GM18499 (cell line): ENCODE measurements around the gene DDOST.

Experiments
- ATAC-seq: cut with Tn5 transposase; IDR thresholded peaks from one replicate; pipeline ENCODE4 v1.9.1; 2021; ENCODE audit warnings: moderate number of reproducible peaks; ENCODE audit not compliant: insufficient read depth, unreplicated experiment

DDOST gene

DNA sequence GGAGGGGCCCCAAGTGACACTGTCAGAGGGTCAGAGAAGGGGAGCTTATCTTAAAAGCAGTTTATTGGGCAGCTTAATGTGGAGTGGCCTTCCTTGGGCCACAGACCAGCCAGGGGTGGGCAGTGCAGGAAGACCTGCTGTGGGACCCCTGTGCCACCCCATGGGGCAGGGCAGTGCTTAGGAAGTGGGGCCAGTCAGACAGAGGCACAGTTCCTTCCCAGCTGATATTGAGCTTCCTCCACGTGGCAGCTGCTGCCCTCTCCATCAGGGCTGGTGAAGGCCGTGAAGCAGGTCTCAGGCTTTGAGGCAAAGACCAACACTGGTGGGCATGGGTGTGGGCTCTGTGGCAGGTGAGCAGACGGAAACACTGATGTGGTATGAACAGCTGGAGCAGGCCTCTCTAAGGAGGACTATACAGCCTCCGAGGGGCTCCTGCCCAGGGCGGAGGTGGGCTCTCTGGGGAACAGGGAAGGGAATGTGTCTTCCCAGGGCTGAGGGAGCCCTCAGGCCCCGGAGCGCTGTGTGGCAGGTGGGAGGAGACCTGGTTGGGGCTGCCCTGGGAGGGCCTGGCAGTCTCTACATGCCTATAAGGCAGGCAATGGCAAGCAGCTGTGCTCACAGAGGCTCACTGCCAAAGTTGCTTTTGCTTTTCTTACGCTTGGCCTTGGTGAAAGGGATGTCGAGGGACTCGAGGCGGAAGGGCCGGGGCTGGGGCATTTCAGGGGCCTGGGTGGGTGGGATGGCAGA lies 3.0 kb upstream of the DDOST start:
- no peak for ATAC-seq

DNA sequence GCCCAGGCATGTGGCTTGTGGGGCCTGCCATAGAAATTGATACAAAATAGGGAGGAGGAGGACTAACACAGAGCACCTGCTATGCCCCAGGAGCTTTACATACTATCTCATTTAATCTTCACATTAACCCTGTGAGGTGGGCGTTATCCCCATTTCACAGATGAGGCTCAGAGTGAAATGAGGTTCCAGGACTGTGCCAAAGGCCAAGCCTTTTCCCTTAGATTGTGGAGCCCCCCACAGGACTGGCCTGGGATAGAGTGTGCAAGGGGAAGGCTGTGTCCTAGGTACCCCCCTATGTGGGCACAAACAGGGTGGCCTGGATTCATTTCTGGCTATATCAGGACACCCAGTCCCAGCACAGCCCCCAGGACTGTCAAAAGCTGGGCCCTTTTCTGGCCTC lies 2.2 kb upstream of the DDOST start:
- no peak for ATAC-seq

DNA sequence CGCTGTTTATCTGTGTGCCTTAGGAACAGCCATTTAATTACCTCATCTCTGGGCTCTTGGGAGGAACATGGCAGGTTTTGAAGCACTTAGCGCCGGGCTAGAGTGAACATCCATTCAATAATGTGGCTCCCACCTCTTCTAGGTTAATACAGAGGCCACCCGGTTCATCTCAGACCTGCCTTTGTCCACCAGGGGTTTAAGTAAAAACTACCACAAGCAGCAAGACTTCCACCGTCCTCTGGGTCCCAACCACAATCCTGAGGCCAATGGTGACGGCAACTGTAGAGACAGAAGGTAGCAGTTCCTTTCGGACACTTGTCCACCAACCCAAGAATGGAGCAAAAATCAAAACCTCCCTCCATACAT lies 924 bp upstream of the DDOST start:
- ATAC-seq: no peak

DNA sequence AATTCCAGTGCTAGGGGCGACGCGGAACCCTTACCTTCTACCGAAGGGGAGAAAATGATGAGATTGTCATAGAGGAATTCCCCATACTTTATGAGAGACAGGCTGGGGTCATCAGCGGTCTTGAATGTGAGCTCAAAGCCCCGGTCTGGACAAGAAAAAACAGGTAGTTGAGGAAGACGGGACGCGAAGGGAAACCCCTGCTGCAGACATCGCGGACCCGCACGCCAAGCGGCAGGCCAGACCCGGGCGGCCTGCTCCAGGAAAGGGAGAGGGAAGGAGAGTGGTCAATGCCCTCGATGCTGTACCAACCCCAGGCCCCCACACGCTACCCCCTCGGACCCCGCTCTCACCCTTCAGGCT lies 342 bp downstream of the DDOST start:
- ATAC-seq: no peak

DNA sequence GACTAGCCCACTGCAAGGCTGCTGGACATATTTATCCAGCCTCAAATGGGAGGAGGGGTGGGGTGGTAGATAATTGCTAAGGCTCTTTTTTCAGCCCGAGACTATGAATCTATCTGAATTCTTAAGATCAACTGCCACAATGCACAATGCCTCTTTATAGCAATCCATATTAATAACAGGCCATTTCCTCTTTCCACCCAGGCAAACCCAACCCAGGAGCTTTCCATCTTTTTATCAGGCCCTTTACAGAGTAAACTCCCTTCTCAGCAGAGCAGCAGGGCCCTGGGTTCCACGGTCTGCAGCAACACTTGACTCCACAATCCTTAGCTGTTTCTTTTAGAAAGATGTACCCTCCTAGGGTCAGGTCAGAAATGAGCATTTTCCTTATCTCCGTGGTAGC lies 806 bp downstream of the DDOST start:
- no peak for ATAC-seq

DNA sequence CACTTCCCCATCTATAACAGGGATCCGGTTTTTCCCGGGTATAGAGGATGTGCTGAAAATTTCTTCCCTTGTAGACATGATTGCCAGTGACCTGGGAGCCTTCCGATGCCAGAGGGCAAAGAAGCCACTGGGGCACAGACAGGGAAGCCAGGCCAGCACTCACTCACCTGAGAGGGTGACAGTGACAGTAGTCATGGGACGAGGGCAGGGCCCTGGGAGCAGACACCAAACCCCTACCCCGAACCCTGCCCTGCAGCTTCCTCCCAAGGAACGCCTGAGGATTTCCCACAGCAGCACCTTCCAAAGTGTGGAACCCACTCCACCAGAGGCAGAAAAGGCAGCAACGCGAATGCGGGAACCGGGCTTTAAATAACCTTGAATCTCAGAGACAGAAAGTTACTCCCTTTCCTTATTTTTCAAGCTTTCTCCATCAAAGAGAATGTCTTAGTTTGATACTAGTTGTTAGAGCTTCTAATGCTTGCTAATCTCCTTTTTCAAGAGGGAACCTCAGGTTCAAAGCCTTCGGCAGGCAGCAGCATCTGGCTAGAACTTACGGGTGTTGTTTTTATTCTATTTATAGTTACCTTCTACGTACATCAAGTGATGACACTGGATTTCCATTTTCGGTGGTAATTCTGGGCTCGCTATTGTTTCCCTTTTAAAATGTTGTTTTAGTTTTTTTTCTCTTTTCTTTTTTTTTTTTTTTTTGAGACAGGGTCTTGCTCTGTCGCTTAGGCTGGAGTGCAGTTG lies 2.8 kb downstream of the DDOST start:
- no peak for ATAC-seq

DNA sequence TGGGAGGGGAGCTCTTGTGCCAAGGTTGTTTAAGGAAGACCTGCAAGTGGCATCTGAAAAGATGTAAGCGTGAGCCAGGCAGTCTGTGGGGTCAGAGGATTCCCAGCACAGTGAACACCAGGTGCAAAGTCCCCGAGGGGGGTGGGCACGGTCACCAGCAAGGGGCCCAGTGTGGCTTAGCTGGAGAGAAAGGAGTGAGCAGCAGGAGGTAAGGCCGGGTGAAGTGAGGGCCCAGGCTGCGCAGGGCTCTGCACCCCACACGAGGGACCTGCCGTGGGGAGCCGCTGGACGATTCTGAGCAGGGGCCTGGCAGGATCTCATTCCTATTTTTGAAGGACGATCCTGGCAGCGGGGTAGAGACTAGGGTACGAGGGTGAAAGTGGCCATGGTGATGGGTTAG lies 4.1 kb downstream of the DDOST start:
- no peak for ATAC-seq

DNA sequence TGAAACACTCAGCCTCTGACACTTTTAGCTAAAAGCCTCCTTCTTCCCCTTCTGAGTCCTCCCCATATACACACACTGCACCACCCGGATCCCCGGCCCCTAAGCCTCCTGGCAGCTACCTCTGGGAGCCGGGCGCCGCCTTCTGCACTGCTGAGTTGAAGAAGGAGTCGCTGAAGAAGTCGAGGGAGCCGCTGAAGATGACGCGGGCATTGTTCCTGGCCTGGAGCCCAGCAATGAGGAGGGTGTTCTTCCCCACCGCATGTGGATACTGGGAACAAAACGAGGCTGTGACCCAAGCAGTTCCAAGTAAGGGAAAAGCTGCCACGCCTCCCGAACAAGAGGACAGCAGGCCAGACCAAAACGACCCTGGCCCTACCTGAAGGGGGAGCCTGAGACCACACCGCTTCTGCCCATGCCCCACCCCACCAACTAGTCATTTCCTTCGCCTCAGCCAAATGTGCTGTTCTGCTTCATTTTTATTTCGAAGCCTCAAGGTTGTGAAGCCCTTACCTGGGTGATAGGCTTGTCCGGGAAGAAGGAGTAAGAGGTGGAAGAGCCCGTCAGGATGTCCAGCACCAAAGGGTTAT lies 7.0 kb downstream of the DDOST start:
- ATAC-seq: no peak

DNA sequence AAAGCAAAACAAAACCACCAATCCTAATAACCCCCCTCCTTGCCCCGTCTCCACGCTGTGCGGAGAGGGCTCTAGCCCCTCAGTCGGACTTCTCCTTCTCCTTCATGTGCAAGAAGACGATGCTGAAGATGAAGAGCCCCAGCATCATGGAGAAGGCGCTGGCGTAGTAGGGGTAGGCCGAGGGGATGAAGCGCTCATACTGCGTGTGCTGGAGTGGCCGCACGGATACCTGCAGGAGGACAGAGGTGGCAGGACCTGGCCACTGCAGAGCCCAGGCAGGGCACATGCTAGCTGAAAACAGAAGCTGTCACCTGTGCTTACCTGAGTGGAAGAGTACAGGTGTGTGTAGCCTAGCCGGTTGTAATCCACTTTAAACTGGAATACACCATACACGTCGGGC lies 8.9 kb downstream of the DDOST start:
- no peak for ATAC-seq

DNA sequence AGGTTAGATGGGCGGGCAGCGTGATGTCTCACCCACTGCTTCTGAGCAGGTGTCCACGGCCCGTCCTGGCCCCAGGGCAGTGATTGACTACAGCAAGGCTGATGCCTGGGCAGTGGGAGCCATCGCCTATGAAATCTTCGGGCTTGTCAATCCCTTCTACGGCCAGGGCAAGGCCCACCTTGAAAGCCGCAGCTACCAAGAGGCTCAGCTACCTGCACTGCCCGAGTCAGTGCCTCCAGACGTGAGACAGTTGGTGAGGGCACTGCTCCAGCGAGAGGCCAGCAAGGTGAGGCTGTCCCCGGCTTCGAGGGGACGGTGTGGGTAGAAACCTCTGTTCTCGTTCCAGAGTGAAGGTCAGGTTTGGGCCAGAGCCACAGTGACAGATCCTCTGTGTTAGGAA lies 12.2 kb downstream of the DDOST start:
- ATAC-seq: no peak

DNA sequence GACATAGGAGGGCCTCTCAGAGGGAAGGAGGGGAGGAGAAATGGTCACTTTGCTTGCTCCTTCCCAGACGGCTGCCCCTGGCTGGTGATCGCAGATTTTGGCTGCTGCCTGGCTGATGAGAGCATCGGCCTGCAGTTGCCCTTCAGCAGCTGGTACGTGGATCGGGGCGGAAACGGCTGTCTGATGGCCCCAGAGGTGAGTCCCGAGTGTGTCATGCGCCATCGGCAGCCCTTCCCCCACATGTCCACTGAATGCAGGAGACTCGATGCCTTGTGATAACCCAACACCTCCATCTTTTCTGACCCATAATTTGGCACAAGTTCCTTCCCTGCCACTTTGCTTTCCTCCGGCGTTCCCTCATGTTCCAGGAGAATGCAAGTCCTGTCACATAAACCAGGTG lies 12.7 kb downstream of the DDOST start:
- no peak for ATAC-seq

DNA sequence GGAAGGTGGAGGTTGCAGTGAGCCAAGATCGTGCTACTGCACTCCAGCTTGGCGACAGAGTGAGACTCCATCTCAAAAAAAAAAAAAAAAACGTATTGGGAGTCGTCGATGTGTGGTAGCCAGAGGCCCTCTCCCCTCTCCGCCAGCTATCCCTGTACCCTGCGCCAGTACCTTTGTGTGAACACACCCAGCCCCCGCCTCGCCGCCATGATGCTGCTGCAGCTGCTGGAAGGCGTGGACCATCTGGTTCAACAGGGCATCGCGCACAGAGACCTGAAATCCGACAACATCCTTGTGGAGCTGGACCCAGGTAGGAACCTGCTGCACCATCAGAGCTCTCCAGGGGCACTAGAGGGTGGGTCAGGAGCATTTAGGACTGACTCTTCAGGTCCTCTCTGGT lies 15.8 kb downstream of the DDOST start:
- no peak for ATAC-seq

DNA sequence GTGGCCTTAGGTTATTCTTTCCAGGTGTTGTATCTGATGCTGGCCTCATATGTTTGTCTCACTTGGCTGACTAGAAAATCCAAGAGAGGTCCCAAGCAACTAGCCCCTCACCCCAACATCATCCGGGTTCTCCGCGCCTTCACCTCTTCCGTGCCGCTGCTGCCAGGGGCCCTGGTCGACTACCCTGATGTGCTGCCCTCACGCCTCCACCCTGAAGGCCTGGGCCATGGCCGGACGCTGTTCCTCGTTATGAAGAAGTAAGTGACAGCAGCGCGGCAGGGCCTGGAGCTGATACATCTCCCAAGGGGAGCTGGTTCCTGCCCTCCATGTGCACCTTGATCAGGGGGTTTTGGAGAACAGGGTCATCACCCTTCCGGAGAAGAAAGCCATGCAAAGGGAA lies 16.8 kb downstream of the DDOST start:
- no peak for ATAC-seq

DNA sequence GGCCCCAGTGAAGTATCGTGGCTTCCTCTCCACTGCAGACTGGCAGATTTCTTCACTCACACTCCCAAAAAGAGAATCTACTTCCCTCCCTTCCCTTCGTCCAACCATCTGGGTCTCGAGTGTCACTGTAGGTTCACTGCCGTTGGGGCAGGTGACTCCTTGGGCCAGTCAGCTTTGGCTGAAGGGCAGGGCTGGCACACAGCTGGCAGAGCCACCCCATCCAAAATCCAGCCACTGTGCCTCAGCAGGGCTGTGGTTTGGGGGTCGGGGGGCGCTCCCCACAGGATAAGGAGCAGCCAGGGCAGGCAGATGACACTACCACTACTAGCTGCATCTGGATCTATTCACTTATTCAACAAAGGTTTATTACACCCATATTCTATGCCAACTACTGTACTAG lies 18.1 kb downstream of the DDOST start:
- no peak for ATAC-seq

DNA sequence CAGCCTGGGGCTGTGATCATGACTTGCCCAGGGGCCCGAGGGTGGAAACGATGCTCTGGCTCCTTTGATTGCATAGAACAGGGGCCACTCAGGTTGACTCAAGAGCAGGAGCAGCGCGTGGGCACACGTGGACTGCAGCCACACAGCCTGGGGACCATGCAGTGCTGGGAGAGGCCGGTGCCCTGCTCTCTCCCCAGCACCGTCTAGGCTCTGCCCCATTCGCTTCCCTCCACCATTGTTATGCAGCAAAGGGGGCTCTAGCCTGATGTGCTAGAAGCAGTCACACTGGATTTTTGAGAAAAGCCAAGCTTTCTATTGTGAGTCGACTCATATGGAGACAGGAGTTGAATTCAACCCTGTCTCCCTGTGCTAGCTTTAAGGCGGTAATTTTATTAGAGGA lies 19.2 kb downstream of the DDOST start:
- no peak for ATAC-seq

DNA sequence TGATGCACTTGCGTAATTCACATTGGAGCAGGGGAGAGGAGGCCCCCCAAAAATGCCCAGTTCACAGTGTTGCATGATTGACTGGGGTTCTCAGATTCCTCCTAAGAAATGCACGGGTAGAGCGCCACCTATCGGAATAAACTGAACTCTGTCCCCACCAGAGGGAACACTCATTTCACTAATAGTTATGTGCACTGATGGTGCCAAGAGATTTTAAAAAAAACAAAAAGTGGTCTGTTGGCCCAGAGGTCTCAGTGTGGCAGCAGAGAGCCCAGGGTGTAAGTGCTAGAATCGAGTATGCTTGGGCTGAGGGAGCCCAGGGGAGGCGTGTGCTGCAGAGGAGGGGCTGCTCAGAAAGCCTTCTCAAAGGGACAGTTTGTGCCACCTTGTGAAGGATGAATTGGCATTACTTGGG lies 21.0 kb downstream of the DDOST start:
- no peak for ATAC-seq

DNA sequence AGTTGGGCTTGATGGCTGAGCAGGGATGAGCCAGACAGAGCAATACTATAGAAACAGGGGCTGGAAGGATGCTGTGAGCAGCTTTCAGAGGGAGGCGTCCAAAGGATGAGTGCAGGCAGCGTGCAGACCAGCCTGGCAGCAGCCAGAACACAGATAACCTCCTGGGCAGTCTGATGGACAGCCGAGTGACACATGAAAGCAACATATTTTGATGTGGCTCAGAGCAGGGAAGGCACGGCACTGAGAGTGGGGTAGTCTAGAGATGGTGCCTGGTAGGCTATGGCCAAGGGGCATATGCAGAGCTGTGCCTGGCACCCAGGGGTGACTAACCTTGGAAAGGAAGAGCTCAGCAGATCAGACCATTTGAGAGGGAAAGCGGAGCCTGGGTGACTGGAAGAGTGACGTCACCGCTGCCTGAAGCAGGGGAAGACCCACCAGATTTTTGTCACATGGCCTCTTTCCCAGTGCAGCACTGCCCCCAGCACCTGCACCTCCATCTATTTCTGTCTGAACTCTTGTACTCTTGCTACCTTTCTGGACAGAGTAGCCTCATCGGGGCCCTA lies 24.3 kb downstream of the DDOST start:
- no peak for ATAC-seq

DNA sequence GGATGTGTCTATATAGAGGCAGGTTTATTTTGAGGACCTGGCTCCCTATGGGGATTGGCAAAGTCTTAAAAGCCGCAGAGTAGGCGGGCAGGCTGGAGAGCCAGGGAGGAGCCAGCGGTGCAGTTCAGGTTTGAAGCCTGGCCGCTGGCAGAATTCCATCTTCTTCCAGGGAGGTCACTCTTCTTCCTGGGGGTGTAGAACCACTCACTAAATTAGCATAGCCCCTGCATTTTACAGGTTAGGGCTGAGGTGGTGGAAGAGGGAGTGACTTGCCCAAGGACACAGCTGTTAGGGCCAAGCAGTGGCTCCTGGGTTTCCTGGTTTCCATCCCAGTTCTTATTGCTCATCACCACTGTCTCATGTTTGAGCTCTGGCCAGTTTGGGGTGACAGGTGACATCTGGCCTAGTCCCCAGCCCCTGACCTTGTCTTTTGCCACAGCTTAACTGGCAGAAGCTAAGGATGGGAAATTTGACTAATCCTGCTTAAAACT lies 26.5 kb downstream of the DDOST start:
- no peak for ATAC-seq

DNA sequence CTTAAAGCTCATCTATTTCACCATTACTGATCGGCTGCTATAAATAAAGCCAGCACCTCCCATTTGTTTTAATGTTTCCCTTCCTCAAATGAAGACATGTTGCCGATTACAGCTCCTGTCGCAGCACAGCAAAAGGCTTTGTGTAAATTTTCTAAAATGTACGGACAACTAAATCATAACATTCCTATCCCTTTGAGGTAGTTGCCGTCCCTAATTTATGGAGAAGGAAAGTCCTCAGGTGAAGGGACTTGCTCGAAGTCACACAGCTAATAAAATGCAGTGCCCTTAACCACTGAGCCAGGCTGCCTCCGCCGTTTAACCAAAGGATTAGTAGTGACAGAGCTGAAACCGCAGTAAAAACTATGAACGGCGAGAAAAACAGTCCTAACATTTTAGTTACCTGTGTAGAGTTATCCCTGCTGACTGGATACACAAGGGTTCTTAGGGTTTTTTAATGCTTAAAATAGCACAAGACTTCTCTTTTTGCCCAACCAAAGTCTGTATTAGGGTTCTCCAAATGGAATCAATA lies 27.0 kb downstream of the DDOST start:
- no peak for ATAC-seq

DNA sequence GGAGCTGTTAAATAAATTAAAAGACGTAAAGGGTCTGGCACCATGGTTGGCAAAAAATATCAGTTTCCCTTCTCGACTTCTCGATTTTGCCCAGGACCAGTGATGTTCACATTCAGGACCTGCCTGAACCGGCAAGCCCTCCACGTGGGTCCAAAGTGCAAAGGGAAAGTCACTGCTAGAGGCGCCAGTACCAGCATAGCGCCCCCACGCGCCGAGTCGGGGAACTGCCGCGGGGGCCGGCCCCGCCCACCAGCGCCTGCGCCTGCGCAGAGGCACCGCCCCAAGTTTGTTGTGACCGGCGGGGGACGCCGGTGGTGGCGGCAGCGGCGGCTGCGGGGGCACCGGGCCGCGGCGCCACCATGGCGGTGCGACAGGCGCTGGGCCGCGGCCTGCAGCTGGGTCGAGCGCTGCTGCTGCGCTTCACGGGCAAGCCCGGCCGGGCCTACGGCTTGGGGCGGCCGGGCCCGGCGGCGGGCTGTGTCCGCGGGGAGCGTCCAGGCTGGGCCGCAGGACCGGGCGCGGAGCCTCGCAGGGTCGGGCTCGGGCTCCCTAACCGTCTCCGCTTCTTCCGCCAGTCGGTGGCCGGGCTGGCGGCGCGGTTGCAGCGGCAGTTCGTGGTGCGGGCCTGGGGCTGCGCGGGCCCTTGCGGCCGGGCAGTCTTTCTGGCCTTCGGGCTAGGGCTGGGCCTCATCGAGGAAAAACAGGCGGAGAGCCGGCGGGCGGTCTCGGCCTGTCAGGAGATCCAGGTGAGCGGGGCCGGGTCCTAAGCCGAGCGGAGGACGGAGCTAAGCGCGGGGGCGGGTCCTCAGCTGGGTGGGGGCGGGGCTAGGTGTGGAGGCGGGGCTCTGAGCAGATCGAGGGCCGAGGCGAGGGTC lies 27.7 kb downstream of the DDOST start, which contains the start of gene PINK1:
PINK1 (plus strand) TSS at position 269 of the 875 bp plus-strand sequence; CDS start at position 360, 91 bp downstream.
- ATAC-seq: no peak
